Measurements from ENCODE around the gene KCNJ10. TPM values are rescaled to one million over a fixed set of nuclear protein-coding genes. Genes with fewer than 3 reads are reported as not detected.

Gene KCNJ10
- total and polyA plus RNA-seq, 2 donors from 2014 or later, result 4.9 to 57.6 TPM

- Histone ChIP-seq H3K27ac (ENCODE audit: low read depth in 2 of 2, low read length in 2 of 2) (no peak overlapping the region), H3K4me3 (ENCODE audit: low read length in 3 of 3) (no peak overlapping the region), H3K4me1 (ENCODE audit: control insufficient read depth in 2 of 3, insufficient read depth in 2 of 3, low read depth in 1 of 3, low read length in 3 of 3) (peaks cover 0 to 6% (median 0%) of the 10 kb centered on the region in 3 donors), H3K9ac (ENCODE audit: low read length in 3 of 3) (no peak overlapping the region), H3K27me3 (ENCODE audit: control insufficient read depth, insufficient read depth, low read length) (no peaks in the 10 kb centered on the region), H3K9me3 (ENCODE audit: control insufficient read depth in 2 of 3, insufficient read depth in 1 of 3, low read length in 3 of 3) (no peaks in the 10 kb centered on the region), H3K36me3 (ENCODE audit: control insufficient read depth in 2 of 3, insufficient read depth in 3 of 3, low read length in 3 of 3) (no peaks in the 10 kb centered on the region)
- no peak for TF ChIP-seq CTCF (IDR thresholded peaks at IDR 0.05; ENCODE audit: borderline replicate concordance, extremely low read depth, insufficient read depth)
- intact Hi-C loops (cut with DNase I), result no loop called here
- DNase-seq (no peak), FAIRE-seq (no peak)
Observed at GRCh38 chr1:159951016-159951415, 118.9 kb downstream of the KCNJ10 start.

GRCh38 chr1:159949981-159950381 is 120.0 kb downstream of the KCNJ10 start:
- intact Hi-C loops (cut with DNase I), result no loop called here
- no peak for FAIRE-seq
- H3K9ac ChIP-seq (ENCODE audit: low read length in 3 of 3), result no peak overlapping the region
- TF ChIP-seq CTCF (IDR thresholded peaks at IDR 0.05; ENCODE audit: borderline replicate concordance, extremely low read depth, insufficient read depth), result no peak
- H3K4me3 ChIP-seq (ENCODE audit: low read length in 3 of 3), result no peak overlapping the region
- DNase-seq, result no peak
- no peaks in the 10 kb centered on the region for H3K27me3 ChIP-seq (ENCODE audit: control insufficient read depth, insufficient read depth, low read length)
- no peak overlapping the region for H3K27ac ChIP-seq (ENCODE audit: low read depth in 2 of 2, low read length in 2 of 2)
- H3K4me1 ChIP-seq (ENCODE audit: control insufficient read depth in 2 of 3, insufficient read depth in 2 of 3, low read depth in 1 of 3, low read length in 3 of 3), result peaks cover 0 to 6% (median 5%) of the 10 kb centered on the region in 3 donors
- no peaks in the 10 kb centered on the region for H3K36me3 ChIP-seq (ENCODE audit: control insufficient read depth in 2 of 3, insufficient read depth in 3 of 3, low read length in 3 of 3)
- H3K9me3 ChIP-seq (ENCODE audit: control insufficient read depth in 2 of 3, insufficient read depth in 1 of 3, low read length in 3 of 3), result no peaks in the 10 kb centered on the region

- intact Hi-C loops (cut with DNase I), result no loop called here
Observed at GRCh38 chr1:159949123-159949522, 120.8 kb downstream of the KCNJ10 start.

More at GRCh38 chr1:159949123-159949522, 120.8 kb downstream of the KCNJ10 start:
- Histone ChIP-seq H3K36me3 (ENCODE audit: control insufficient read depth in 2 of 3, insufficient read depth in 3 of 3, low read length in 3 of 3) (no peaks in the 10 kb centered on the region), H3K4me3 (ENCODE audit: low read length in 3 of 3) (no peak overlapping the region), H3K4me1 (ENCODE audit: control insufficient read depth in 2 of 3, insufficient read depth in 2 of 3, low read depth in 1 of 3, low read length in 3 of 3) (peaks cover 0 to 6% (median 5%) of the 10 kb centered on the region in 3 donors), H3K9me3 (ENCODE audit: control insufficient read depth in 2 of 3, insufficient read depth in 1 of 3, low read length in 3 of 3) (no peaks in the 10 kb centered on the region), H3K9ac (ENCODE audit: low read length in 3 of 3) (no peak overlapping the region), H3K27me3 (ENCODE audit: control insufficient read depth, insufficient read depth, low read length) (no peaks in the 10 kb centered on the region), H3K27ac (ENCODE audit: low read depth in 2 of 2, low read length in 2 of 2) (no peak overlapping the region)
- FAIRE-seq (no peak), DNase-seq (no peak)
- TF ChIP-seq CTCF (IDR thresholded peaks at IDR 0.05; ENCODE audit: borderline replicate concordance, extremely low read depth, insufficient read depth), result no peak

Other genes with a start within 250 kb of the KCNJ10 start
- 12.0 TPM for gene SLAMF8, start 243.3 kb downstream of the KCNJ10 start, total RNA-seq
- gene SLAMF8, start 243.3 kb downstream of the KCNJ10 start, polyA plus RNA-seq (ENCODE audit: insufficient read depth, low read depth, low replicate concordance), result 1.8 TPM
- not detected for gene VSIG8, start 207.5 kb downstream of the KCNJ10 start, total RNA-seq
- 8.1 TPM for gene VSIG8, start 207.5 kb downstream of the KCNJ10 start, polyA plus RNA-seq (ENCODE audit: insufficient read depth, low read depth, low replicate concordance)
- 1.0 TPM for gene CFAP45, start 170.0 kb downstream of the KCNJ10 start, total RNA-seq
- gene CFAP45, start 170.0 kb downstream of the KCNJ10 start, polyA plus RNA-seq (ENCODE audit: insufficient read depth, low read depth, low replicate concordance), result 14.2 TPM
- gene TAGLN2, start 144.7 kb downstream of the KCNJ10 start, total RNA-seq, result 358 TPM
- 223 TPM for gene TAGLN2, start 144.7 kb downstream of the KCNJ10 start, polyA plus RNA-seq (ENCODE audit: insufficient read depth, low read depth, low replicate concordance)
- 0.88 TPM for gene IGSF9, start 124.5 kb downstream of the KCNJ10 start, total RNA-seq
- 1.3 TPM for gene IGSF9, start 124.5 kb downstream of the KCNJ10 start, polyA plus RNA-seq (ENCODE audit: insufficient read depth, low read depth, low replicate concordance)
- gene SLAMF9, start 115.9 kb downstream of the KCNJ10 start, total RNA-seq, result not detected
- gene SLAMF9, start 115.9 kb downstream of the KCNJ10 start, polyA plus RNA-seq (ENCODE audit: insufficient read depth, low read depth, low replicate concordance), result not detected
- gene PIGM, start 38.2 kb downstream of the KCNJ10 start, total RNA-seq, result 8.5 TPM
- gene PIGM, start 38.2 kb downstream of the KCNJ10 start, polyA plus RNA-seq (ENCODE audit: insufficient read depth, low read depth, low replicate concordance), result 3.3 TPM
- not detected for gene KCNJ9, start 11.4 kb upstream of the KCNJ10 start, total RNA-seq
- gene KCNJ9, start 11.4 kb upstream of the KCNJ10 start, polyA plus RNA-seq (ENCODE audit: insufficient read depth, low read depth, low replicate concordance), result 0.09 TPM
- gene IGSF8, start 28.5 kb upstream of the KCNJ10 start, total RNA-seq, result 40.9 TPM
- 47.0 TPM for gene IGSF8, start 28.5 kb upstream of the KCNJ10 start, polyA plus RNA-seq (ENCODE audit: insufficient read depth, low read depth, low replicate concordance)
- gene ATP1A2, start 45.6 kb upstream of the KCNJ10 start, total RNA-seq, result 4.1 TPM
- gene ATP1A2, start 45.6 kb upstream of the KCNJ10 start, polyA plus RNA-seq (ENCODE audit: insufficient read depth, low read depth, low replicate concordance), result 5.5 TPM
- 0.19 TPM for gene ATP1A4, start 81.4 kb upstream of the KCNJ10 start, total RNA-seq
- not detected for gene ATP1A4, start 81.4 kb upstream of the KCNJ10 start, polyA plus RNA-seq (ENCODE audit: insufficient read depth, low read depth, low replicate concordance)
- 0.57 TPM for gene CASQ1, start 120.4 kb upstream of the KCNJ10 start, total RNA-seq
- gene CASQ1, start 120.4 kb upstream of the KCNJ10 start, polyA plus RNA-seq (ENCODE audit: insufficient read depth, low read depth, low replicate concordance), result not detected
- 112 TPM for gene PEA15, start 135.2 kb upstream of the KCNJ10 start, total RNA-seq
- 143 TPM for gene PEA15, start 135.2 kb upstream of the KCNJ10 start, polyA plus RNA-seq (ENCODE audit: insufficient read depth, low read depth, low replicate concordance)
- gene DCAF8, start 192.4 kb upstream of the KCNJ10 start, total RNA-seq, result 136 TPM
- gene DCAF8, start 192.4 kb upstream of the KCNJ10 start, polyA plus RNA-seq (ENCODE audit: insufficient read depth, low read depth, low replicate concordance), result 69.6 TPM
- 67.9 TPM for gene PEX19, start 215.0 kb upstream of the KCNJ10 start, total RNA-seq
- 49.8 TPM for gene PEX19, start 215.0 kb upstream of the KCNJ10 start, polyA plus RNA-seq (ENCODE audit: insufficient read depth, low read depth, low replicate concordance)

All from kidney (tissue), 14 donors.